Lower leg skin (tissue), 4 donors: ENCODE results near the gene VSTM4. TPM values are rescaled to one million over a fixed set of nuclear protein-coding genes. Genes with fewer than 3 reads are reported as not detected.

Experiments
- DNase-seq, 2 donors: peaks; one replicate each; pipeline ENCODE4 v3.0.0-alpha.2; 2019; ENCODE audit warnings: low spot score in 2 of 2
- H3K4me3 ChIP-seq: fragments of 200-600 bp; sonication (generic); 2 replicates; pipeline ENCODE4 v1.5.1; 2017; ENCODE audit warnings: mild to moderate bottlenecking, low read depth; ENCODE audit not compliant: poor library complexity, severe bottlenecking
- POLR2A ChIP-seq, 2 donors: fragments of 450-650 bp; IDR thresholded peaks; one replicate each; pipeline ENCODE4 v1.6.1; 2016 to 2017; ENCODE audit warnings: antibody characterized with exemption in 2 of 2, mild to moderate bottlenecking in 1 of 2, moderate library complexity in 1 of 2
- WGBS, 2 donors: methylation state at CpG; one replicate each; pipeline ENCODE4 v1.1.5; 2018; 5-methylcytosine and 5-hydroxymethylcytosine counted together
- intact Hi-C: fragments of 100-400 bp; cut with DNase I; formaldehyde crosslinking; loops from one replicate; pipeline ENCODE4 v1.15.0; 2023; ENCODE audit warnings: low total_unique reads
- total RNA-seq, 4 donors: library from RNA; depleted of rRNA; stranded (reverse); fragments of >200 nt; gene quantifications; one replicate each; pipeline ENCODE4 v1.1.0, GENCODE V29; 2016
- TF ChIP-seq, protein P1 (sequence below), 3 donors: fragments of 450-650 bp; IDR thresholded peaks; one replicate each; pipeline ENCODE4 v1.5.1; 2016; ENCODE audit warnings: antibody characterized with exemption in 3 of 3, mild to moderate bottlenecking in 3 of 3, moderate library complexity in 2 of 3

VSTM4 gene
- total RNA-seq, 4 donors from 2014 or later, result 1.1 to 5.0 (median 3.3) TPM

DNA sequence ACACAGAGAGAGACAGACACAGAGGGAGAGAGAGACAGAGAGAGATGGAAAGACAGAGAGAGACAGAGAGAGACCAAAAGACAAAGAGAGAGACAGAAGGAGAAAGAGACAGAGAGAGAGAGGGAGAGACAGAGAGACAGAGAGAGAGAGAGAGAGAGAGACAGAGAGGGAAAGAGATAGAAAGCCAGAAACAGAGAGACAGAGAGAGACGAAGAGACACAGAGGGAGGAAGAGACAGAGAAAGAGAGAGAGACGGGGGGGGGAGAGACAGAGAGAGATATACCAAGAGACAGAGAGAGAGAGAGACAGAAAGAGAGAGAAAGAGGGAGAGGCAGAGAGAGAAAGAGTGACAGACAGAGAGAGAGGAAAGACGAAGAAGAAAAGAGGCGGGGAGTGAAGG is 10.2 kb downstream of the VSTM4 start:
- no peak overlapping the region for H3K4me3 ChIP-seq
- DNase-seq, result no peak
- WGBS, 2 donors, result 87 to 90% methylated on average over 4 of the region's 4 CpGs
- TF ChIP-seq POLR2A (IDR thresholded peaks at IDR 0.05), result no peak
- TF ChIP-seq, protein P1, sequence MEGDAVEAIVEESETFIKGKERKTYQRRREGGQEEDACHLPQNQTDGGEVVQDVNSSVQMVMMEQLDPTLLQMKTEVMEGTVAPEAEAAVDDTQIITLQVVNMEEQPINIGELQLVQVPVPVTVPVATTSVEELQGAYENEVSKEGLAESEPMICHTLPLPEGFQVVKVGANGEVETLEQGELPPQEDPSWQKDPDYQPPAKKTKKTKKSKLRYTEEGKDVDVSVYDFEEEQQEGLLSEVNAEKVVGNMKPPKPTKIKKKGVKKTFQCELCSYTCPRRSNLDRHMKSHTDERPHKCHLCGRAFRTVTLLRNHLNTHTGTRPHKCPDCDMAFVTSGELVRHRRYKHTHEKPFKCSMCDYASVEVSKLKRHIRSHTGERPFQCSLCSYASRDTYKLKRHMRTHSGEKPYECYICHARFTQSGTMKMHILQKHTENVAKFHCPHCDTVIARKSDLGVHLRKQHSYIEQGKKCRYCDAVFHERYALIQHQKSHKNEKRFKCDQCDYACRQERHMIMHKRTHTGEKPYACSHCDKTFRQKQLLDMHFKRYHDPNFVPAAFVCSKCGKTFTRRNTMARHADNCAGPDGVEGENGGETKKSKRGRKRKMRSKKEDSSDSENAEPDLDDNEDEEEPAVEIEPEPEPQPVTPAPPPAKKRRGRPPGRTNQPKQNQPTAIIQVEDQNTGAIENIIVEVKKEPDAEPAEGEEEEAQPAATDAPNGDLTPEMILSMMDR (IDR thresholded peaks at IDR 0.05), result no peak
- intact Hi-C loops, result loop anchor here (5.0 kb wide), 1 partner anchor 272 kb away; no protein-coding TSS in a partner anchor

- intact Hi-C loops, result no loop called here
- peak in 1 of 2 donors; percentile 56 for DNase-seq
- no peak for TF ChIP-seq POLR2A (IDR thresholded peaks at IDR 0.05)
- TF ChIP-seq, protein P1 (IDR thresholded peaks at IDR 0.05), result no peak
- H3K4me3 ChIP-seq, result no peak overlapping the region
- 80 to 86% methylated on average over 5 of the region's 5 CpGs for WGBS, 2 donors
Observed at GRCh38 chr10:49104323-49104722, 11.0 kb downstream of the VSTM4 start.

- intact Hi-C loops, result no loop called here
- WGBS, 2 donors, result 87 to 92% methylated on average over 4 of the region's 4 CpGs
- peak in 1 of 2 donors; percentile 49 for DNase-seq
- TF ChIP-seq, protein P1 (IDR thresholded peaks at IDR 0.05), result no peak
- no peak for TF ChIP-seq POLR2A (IDR thresholded peaks at IDR 0.05)
- H3K4me3 ChIP-seq, result no peak overlapping the region
Observed at GRCh38 chr10:49103761-49104160, 11.6 kb downstream of the VSTM4 start.

- no peak overlapping the region for H3K4me3 ChIP-seq
- WGBS, 2 donors, result 85 to 87% methylated on average over 8 of the region's 8 CpGs
- TF ChIP-seq POLR2A (IDR thresholded peaks at IDR 0.05), result no peak
- TF ChIP-seq, protein P1 (IDR thresholded peaks at IDR 0.05), result no peak
- peak in 1 of 2 donors; percentile 37 for DNase-seq
- intact Hi-C loops, result no loop called here
Observed at GRCh38 chr10:49099046-49099445, 16.3 kb downstream of the VSTM4 start.

GRCh38 chr10:49096890-49097445 is 18.4 kb downstream of the VSTM4 start:
- TF ChIP-seq POLR2A (IDR thresholded peaks at IDR 0.05), result no peak
- TF ChIP-seq, protein P1 (IDR thresholded peaks at IDR 0.05), result no peak
- intact Hi-C loops, result no loop called here
- WGBS, 2 donors, result 89 to 96% methylated on average over 7 to 8 of the region's 8 CpGs
- no peak overlapping the region for H3K4me3 ChIP-seq
- peak in 1 of 2 donors; percentile 70 for DNase-seq

DNA sequence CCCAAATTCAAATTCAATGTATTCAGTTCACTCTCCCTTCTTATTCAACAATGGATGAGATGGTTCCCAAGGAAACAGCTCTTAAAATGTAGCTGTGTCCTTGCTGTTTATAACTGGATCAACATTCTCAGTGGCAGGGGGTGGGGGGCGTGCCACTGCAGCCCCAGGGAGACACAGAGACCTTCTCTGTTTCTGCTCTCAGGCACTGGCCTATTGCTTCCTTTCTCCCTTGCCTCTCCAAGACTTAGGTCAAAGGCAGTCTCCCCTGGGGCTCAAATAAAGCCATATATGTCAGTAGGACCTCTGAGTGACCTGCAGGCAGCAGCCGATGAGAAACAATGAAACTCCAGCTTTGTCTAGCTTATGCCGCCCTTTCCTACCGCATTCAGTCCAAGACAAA is 20.7 kb downstream of the VSTM4 start:
- DNase-seq, result peak in 1 of 2 donors; percentile 31
- intact Hi-C loops, result no loop called here
- no peak overlapping the region for H3K4me3 ChIP-seq
- no peak for TF ChIP-seq POLR2A (IDR thresholded peaks at IDR 0.05)
- TF ChIP-seq, protein P1 (IDR thresholded peaks at IDR 0.05), result no peak
- 81 to 90% methylated on average over 4 of the region's 4 CpGs for WGBS, 2 donors
